WERI-Rb-1 (cell line): ENCODE data around the gene VSIG4.

Source experiments
- DNase-seq: peaks from one replicate; pipeline ENCODE4 v3.0.0-alpha.2; 2020
- H3K27ac ChIP-seq: fragments of 250-450 bp; sonication (Bioruptor Pico); 2 replicates; pipeline ENCODE4 v1.5.1; 2020; ENCODE audit warnings: mild to moderate bottlenecking, moderate library complexity
- H3K27me3 ChIP-seq: fragments of 250-450 bp; sonication (Bioruptor Pico); 2 replicates; pipeline ENCODE4 v1.5.1; 2021; ENCODE audit warnings: mild to moderate bottlenecking, low read depth, moderate library complexity; ENCODE audit not compliant: insufficient read depth, severe bottlenecking
- H3K36me3 ChIP-seq: fragments of 250-450 bp; sonication (Bioruptor Pico); 2 replicates; pipeline ENCODE4 v1.5.1; 2020; ENCODE audit warnings: mild to moderate bottlenecking, moderate library complexity
- H3K4me3 ChIP-seq: 2 replicates; pipeline ENCODE4 v1.5.1; 2011; ENCODE audit warnings: low read depth, mild to moderate bottlenecking, control low read depth, low read length
- H3K9me3 ChIP-seq: fragments of 250-450 bp; sonication (Bioruptor Pico); 2 replicates; pipeline ENCODE4 v1.5.1; 2021; ENCODE audit warnings: mild to moderate bottlenecking, moderate library complexity; ENCODE audit not compliant: severe bottlenecking
- CTCF ChIP-seq: IDR thresholded peaks from 2 replicates; pipeline ENCODE4 v1.5.1; 2011; ENCODE audit warnings: low read depth, mild to moderate bottlenecking, control low read depth, inconsistent platforms, low read length

The VSIG4 gene

GRCh38 chrX:66012094-66012534, 27.8 kb downstream of the VSIG4 start:
- Histone ChIP-seq H3K9me3 (no peaks in the 10 kb centered on the region), H3K4me3 (no peak overlapping the region), H3K27ac (no peak overlapping the region), H3K27me3 (peaks cover 30% of the 10 kb centered on the region), H3K36me3 (no peaks in the 10 kb centered on the region)
- no peak for DNase-seq
- no peak for TF ChIP-seq CTCF

GRCh38 chrX:66009231-66009845, 30.5 kb downstream of the VSIG4 start:
- peaks cover 30% of the 10 kb centered on the region for H3K27me3 ChIP-seq
- no peaks in the 10 kb centered on the region for H3K9me3 ChIP-seq
- no peaks in the 10 kb centered on the region for H3K36me3 ChIP-seq
- H3K27ac ChIP-seq: no peak overlapping the region
- no peak for DNase-seq
- TF ChIP-seq CTCF: no peak
- no peak overlapping the region for H3K4me3 ChIP-seq

GRCh38 chrX:66008328-66008970, 31.4 kb downstream of the VSIG4 start:
- Histone ChIP-seq H3K27ac (no peak overlapping the region), H3K36me3 (no peaks in the 10 kb centered on the region), H3K27me3 (peaks cover 30% of the 10 kb centered on the region), H3K4me3 (no peak overlapping the region), H3K9me3 (no peaks in the 10 kb centered on the region)
- DNase-seq: no peak
- TF ChIP-seq CTCF: no peak

GRCh38 chrX:66007851-66008250, 32.0 kb downstream of the VSIG4 start:
- peaks cover 26% of the 10 kb centered on the region for H3K27me3 ChIP-seq
- H3K9me3 ChIP-seq: no peaks in the 10 kb centered on the region
- no peaks in the 10 kb centered on the region for H3K36me3 ChIP-seq
- no peak for DNase-seq
- no peak for TF ChIP-seq CTCF
- H3K27ac ChIP-seq: no peak overlapping the region
- no peak overlapping the region for H3K4me3 ChIP-seq

- H3K4me3 ChIP-seq: no peak overlapping the region
- H3K36me3 ChIP-seq: no peaks in the 10 kb centered on the region
- peaks cover 17% of the 10 kb centered on the region for H3K27me3 ChIP-seq
- no peak overlapping the region for H3K27ac ChIP-seq
- H3K9me3 ChIP-seq: no peaks in the 10 kb centered on the region
- no peak for TF ChIP-seq CTCF
- no peak for DNase-seq
Observed at GRCh38 chrX:66005830-66006449, 33.9 kb downstream of the VSIG4 start.
